ENCODE results near the gene VKORC1L1. TPM values are rescaled to one million over a fixed set of nuclear protein-coding genes. Genes with fewer than 3 reads are reported as not detected.

VKORC1L1 gene
- total RNA-seq, 1 donor from 2014 or later = 16.0 TPM

- Histone ChIP-seq H3K36me3 (no peaks in the 10 kb centered on the region), H3K27ac (no peak overlapping the region), H3K4me2 (no peak overlapping the region), H4K20me1 (ENCODE audit: low read depth) (peaks cover 41% of the 10 kb centered on the region), H3K79me2 (ENCODE audit: low read depth) (peaks cover 4% of the 10 kb centered on the region), H3K27me3 (no peaks in the 10 kb centered on the region), H2AFZ (replicated peaks) (no peak overlapping the region), H3K4me1 (no peaks in the 10 kb centered on the region), H3K9me3 (ENCODE audit: low read depth) (no peaks in the 10 kb centered on the region), H3F3A (ENCODE audit: low read depth) (no peaks in the 10 kb centered on the region), H3K9ac (no peak overlapping the region), H3K4me3 (no peak overlapping the region)
- no peaks in the 10 kb centered on the region for H3K36me3 Mint-ChIP-seq
- no peaks in the 10 kb centered on the region for H3K9me3 Mint-ChIP-seq
- DNase-seq (ENCODE audit: low spot score) = no peak
- H3K4me3 Mint-ChIP-seq = no peak overlapping the region
- H3K4me1 Mint-ChIP-seq = no peaks in the 10 kb centered on the region
- TF ChIP-seq EZH2 (IDR thresholded peaks at IDR 0.05) = no peak
- no peak for TF ChIP-seq EZH2phosphoT487 (IDR thresholded peaks at IDR 0.05)
- TF ChIP-seq, protein P1, sequence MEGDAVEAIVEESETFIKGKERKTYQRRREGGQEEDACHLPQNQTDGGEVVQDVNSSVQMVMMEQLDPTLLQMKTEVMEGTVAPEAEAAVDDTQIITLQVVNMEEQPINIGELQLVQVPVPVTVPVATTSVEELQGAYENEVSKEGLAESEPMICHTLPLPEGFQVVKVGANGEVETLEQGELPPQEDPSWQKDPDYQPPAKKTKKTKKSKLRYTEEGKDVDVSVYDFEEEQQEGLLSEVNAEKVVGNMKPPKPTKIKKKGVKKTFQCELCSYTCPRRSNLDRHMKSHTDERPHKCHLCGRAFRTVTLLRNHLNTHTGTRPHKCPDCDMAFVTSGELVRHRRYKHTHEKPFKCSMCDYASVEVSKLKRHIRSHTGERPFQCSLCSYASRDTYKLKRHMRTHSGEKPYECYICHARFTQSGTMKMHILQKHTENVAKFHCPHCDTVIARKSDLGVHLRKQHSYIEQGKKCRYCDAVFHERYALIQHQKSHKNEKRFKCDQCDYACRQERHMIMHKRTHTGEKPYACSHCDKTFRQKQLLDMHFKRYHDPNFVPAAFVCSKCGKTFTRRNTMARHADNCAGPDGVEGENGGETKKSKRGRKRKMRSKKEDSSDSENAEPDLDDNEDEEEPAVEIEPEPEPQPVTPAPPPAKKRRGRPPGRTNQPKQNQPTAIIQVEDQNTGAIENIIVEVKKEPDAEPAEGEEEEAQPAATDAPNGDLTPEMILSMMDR (IDR thresholded peaks at IDR 0.05) = no peak
- no peaks in the 10 kb centered on the region for H3K27me3 Mint-ChIP-seq (ENCODE audit: insufficient read depth, low read depth)
- H3K27ac Mint-ChIP-seq = no peak overlapping the region
These were observed 51.3 kb downstream of the VKORC1L1 start for GRCh38 chr7:65924193-65924592.

- H3K4me1 Mint-ChIP-seq = no peaks in the 10 kb centered on the region
- Histone ChIP-seq H3K79me2 (ENCODE audit: low read depth) (peaks cover 4% of the 10 kb centered on the region), H3K4me1 (no peaks in the 10 kb centered on the region), H3K4me3 (no peak overlapping the region), H3K4me2 (no peak overlapping the region), H3F3A (ENCODE audit: low read depth) (no peaks in the 10 kb centered on the region), H3K27me3 (no peaks in the 10 kb centered on the region), H2AFZ (replicated peaks) (no peak overlapping the region), H3K27ac (no peak overlapping the region), H3K9ac (no peak overlapping the region), H4K20me1 (ENCODE audit: low read depth) (peaks cover 41% of the 10 kb centered on the region), H3K9me3 (ENCODE audit: low read depth) (no peaks in the 10 kb centered on the region), H3K36me3 (no peaks in the 10 kb centered on the region)
- no peak for DNase-seq (ENCODE audit: low spot score)
- no peak overlapping the region for H3K4me3 Mint-ChIP-seq
- no peak for TF ChIP-seq EZH2 (IDR thresholded peaks at IDR 0.05)
- TF ChIP-seq, protein P1 (IDR thresholded peaks at IDR 0.05) = no peak
- no peak for TF ChIP-seq EZH2phosphoT487 (IDR thresholded peaks at IDR 0.05)
- no peak overlapping the region for H3K27ac Mint-ChIP-seq
- no peaks in the 10 kb centered on the region for H3K36me3 Mint-ChIP-seq
- H3K9me3 Mint-ChIP-seq = no peaks in the 10 kb centered on the region
- H3K27me3 Mint-ChIP-seq (ENCODE audit: insufficient read depth, low read depth) = no peaks in the 10 kb centered on the region
These were observed 52.2 kb downstream of the VKORC1L1 start for GRCh38 chr7:65925040-65925439.

GRCh38 chr7:65926588-65926987 is 53.7 kb downstream of the VKORC1L1 start:
- no peak overlapping the region for H3K27ac Mint-ChIP-seq
- H3K36me3 ChIP-seq = no peaks in the 10 kb centered on the region
- H3K79me2 ChIP-seq (ENCODE audit: low read depth) = peaks cover 14% of the 10 kb centered on the region
- no peak overlapping the region for H3K27ac ChIP-seq
- H3K9me3 Mint-ChIP-seq = no peaks in the 10 kb centered on the region
- DNase-seq (ENCODE audit: low spot score) = no peak
- H3K27me3 ChIP-seq = no peaks in the 10 kb centered on the region
- H3K4me3 ChIP-seq = no peak overlapping the region
- H4K20me1 ChIP-seq (ENCODE audit: low read depth) = peaks cover 41% of the 10 kb centered on the region
- no peaks in the 10 kb centered on the region for H3K9me3 ChIP-seq (ENCODE audit: low read depth)
- H3K27me3 Mint-ChIP-seq (ENCODE audit: insufficient read depth, low read depth) = no peaks in the 10 kb centered on the region
- no peak overlapping the region for H3K4me2 ChIP-seq
- no peak overlapping the region for H3K4me3 Mint-ChIP-seq
- no peaks in the 10 kb centered on the region for H3K4me1 Mint-ChIP-seq
- H3K9ac ChIP-seq = no peak overlapping the region
- H3K36me3 Mint-ChIP-seq = no peaks in the 10 kb centered on the region
- no peaks in the 10 kb centered on the region for H3F3A ChIP-seq (ENCODE audit: low read depth)
- no peak overlapping the region for H2AFZ ChIP-seq (replicated peaks)
- no peaks in the 10 kb centered on the region for H3K4me1 ChIP-seq
- no peak for TF ChIP-seq EZH2 (IDR thresholded peaks at IDR 0.05)
- TF ChIP-seq EZH2phosphoT487 (IDR thresholded peaks at IDR 0.05) = no peak
- TF ChIP-seq, protein P1 (IDR thresholded peaks at IDR 0.05) = no peak

Measured in neural progenitor cell (in vitro differentiated cells).